Measurements from ENCODE around the gene BRCC3. TPM values are rescaled to one million over a fixed set of nuclear protein-coding genes. Genes with fewer than 3 reads are reported as not detected.

BRCC3 gene
- total RNA-seq, 1 donor from 2014 or later: 21.1 TPM

DNA sequence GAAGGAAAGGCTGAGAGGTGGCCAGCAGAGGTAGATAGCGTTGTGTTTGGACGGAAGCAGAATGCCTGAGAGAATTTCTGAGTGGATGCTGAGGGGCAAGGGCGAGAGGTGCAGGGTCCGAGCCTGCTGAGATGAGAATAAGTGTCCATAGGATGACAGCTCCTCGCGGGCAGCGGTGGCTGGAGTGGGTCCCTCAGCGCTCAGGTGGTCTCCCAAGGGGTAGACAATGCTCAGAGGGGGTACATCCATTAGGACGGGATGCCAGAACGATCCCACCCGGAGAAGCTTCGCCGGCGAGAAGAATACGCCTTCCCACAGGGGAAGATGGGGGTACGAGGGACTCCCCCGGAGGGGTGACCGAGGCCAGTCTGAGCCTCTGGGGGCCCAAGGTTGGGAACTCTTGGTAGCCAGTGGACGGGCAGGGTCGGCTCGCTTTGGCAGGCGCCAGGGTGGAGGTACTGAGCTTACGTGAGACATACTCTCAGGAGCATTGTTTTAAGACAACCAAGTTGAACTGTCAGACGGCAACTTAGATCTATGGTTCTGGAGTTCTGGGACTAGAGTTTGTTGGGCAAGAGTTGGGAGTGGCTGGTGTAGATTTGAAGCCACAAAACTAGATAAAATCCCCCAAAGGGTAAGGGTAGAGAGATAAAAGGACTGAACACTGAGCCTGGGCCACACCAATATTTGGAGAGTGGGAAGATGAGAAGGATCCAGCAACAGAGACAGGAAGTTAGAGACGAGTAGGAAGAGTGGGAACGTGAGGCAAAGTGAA lies 15.8 kb downstream of the BRCC3 start:
- no peaks in the 10 kb centered on the region for H3K4me1 Mint-ChIP-seq
- H3K4me3 Mint-ChIP-seq: no peak overlapping the region
- no peaks in the 10 kb centered on the region for H3K27me3 Mint-ChIP-seq
- TF ChIP-seq, protein P1, sequence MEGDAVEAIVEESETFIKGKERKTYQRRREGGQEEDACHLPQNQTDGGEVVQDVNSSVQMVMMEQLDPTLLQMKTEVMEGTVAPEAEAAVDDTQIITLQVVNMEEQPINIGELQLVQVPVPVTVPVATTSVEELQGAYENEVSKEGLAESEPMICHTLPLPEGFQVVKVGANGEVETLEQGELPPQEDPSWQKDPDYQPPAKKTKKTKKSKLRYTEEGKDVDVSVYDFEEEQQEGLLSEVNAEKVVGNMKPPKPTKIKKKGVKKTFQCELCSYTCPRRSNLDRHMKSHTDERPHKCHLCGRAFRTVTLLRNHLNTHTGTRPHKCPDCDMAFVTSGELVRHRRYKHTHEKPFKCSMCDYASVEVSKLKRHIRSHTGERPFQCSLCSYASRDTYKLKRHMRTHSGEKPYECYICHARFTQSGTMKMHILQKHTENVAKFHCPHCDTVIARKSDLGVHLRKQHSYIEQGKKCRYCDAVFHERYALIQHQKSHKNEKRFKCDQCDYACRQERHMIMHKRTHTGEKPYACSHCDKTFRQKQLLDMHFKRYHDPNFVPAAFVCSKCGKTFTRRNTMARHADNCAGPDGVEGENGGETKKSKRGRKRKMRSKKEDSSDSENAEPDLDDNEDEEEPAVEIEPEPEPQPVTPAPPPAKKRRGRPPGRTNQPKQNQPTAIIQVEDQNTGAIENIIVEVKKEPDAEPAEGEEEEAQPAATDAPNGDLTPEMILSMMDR (IDR thresholded peaks at IDR 0.05): no peak
- H3K36me3 Mint-ChIP-seq (ENCODE audit: low read depth): peaks cover 27% of the 10 kb centered on the region
- ChIA-PET POLR2A (no interaction called here), CTCF (interaction anchor here (0.7 to 1.9 kb wide), 2 partner anchors 169 to 245 kb away, joined by 3 to 9 read pairs; no protein-coding TSS in a partner anchor)
- ATAC-seq (ENCODE audit: low read depth): no peak
- no peak overlapping the region for H3K27ac Mint-ChIP-seq
- intact Hi-C loops (cut with micrococcal nuclease): loop anchor here (1.0 kb wide), 2 partner anchors 106 to 169 kb away; no protein-coding TSS in a partner anchor
- DNase-seq: no peak
- H3K9me3 Mint-ChIP-seq: no peaks in the 10 kb centered on the region

DNA sequence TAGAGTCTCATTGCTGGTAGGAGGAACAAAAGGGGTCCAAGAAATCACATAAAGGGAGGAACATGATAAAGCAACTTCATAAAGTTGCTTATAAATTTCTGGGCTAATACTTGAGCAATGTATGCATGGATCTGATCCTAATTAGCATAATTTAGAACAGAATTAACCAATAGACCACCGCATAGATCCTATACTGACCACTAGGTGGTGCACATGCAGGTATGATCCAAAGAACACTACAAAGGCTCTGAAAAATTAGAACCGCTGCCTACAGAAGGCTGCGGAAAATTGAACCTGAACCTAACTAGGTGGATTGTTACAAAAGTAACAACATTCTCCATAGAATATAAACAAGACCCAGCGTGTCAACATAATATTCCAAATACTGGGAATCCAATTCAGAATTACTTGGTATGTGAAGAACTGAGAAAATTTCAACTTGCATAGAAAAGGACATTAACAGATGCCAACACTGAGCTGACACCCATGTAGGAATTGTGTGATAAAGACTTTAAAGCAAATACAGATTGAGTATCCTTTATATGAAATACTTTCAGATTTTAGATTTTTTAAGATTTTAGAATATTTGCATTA lies 23.3 kb downstream of the BRCC3 start:
- H3K27ac Mint-ChIP-seq: no peak overlapping the region
- intact Hi-C loops (cut with micrococcal nuclease): loop anchor here (2.0 to 5.0 kb wide), 2 partner anchors 123 to 556 kb away; partner anchors contain the start of gene VBP1
- TF ChIP-seq, protein P1 (IDR thresholded peaks at IDR 0.05): no peak
- ATAC-seq (ENCODE audit: low read depth) (peak; percentile 56), DNase-seq (no peak)
- no peaks in the 10 kb centered on the region for H3K4me1 Mint-ChIP-seq
- peaks cover 38% of the 10 kb centered on the region for H3K36me3 Mint-ChIP-seq (ENCODE audit: low read depth)
- ChIA-PET CTCF (interaction anchor here (0.8 to 1.9 kb wide), 3 partner anchors 9 to 177 kb away, joined by 3 to 8 read pairs (median 4); partner anchors contain the start of gene VBP1), POLR2A (no interaction called here)
- H3K27me3 Mint-ChIP-seq: no peaks in the 10 kb centered on the region
- H3K9me3 Mint-ChIP-seq: no peaks in the 10 kb centered on the region
- H3K4me3 Mint-ChIP-seq: no peak overlapping the region

DNA sequence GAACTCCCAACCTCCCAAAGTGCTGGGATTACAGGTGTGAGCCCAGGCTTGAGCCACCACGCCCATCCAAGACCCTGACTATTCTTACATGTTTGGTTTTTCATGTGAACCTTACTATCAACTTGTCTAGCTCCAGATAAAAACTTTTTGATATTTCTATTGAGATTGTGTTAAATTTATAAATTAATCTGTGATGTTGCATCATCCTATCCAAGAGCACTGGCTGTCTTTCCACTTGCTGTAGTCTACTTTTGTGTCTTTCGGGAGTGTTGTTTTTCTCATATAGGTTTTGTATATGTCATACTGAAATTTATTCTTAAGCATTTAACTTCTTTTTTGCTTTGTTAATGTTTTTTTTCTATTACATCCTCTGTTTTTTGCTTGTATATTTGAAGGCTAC lies 34.6 kb downstream of the BRCC3 start:
- no peak for ATAC-seq (ENCODE audit: low read depth)
- H3K36me3 Mint-ChIP-seq (ENCODE audit: low read depth): peaks cover 34% of the 10 kb centered on the region
- peaks cover 3% of the 10 kb centered on the region for H3K4me1 Mint-ChIP-seq
- intact Hi-C loops (cut with micrococcal nuclease): no loop called here
- H3K27ac Mint-ChIP-seq: no peak overlapping the region
- ChIA-PET CTCF (no interaction called here), POLR2A (no interaction called here)
- TF ChIP-seq, protein P1 (IDR thresholded peaks at IDR 0.05): no peak
- H3K9me3 Mint-ChIP-seq: no peaks in the 10 kb centered on the region
- no peaks in the 10 kb centered on the region for H3K27me3 Mint-ChIP-seq
- no peak overlapping the region for H3K4me3 Mint-ChIP-seq
- no peak for DNase-seq

DNA sequence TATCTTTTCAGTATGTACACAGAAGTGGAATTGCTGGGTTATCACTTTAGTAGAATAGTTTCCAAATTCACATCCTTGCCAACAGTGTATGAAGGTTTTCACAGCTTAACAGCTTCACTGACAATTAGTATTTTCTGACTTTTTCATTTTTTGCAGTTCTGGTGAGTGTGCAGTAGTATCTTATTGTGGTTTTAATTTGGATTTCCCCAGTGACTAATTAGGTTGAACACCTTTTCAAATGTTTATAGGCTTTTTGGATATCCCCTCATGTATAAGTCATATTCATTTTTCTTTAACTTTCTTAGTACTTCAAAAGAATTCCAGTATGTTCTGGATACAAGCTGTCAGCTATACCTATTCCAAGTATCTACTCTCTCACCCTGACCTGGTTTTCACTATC lies 37.1 kb downstream of the BRCC3 start:
- CTCF ChIA-PET: no interaction called here
- H3K36me3 Mint-ChIP-seq (ENCODE audit: low read depth): peaks cover 32% of the 10 kb centered on the region
- TF ChIP-seq, protein P1 (IDR thresholded peaks at IDR 0.05): no peak
- POLR2A ChIA-PET: no interaction called here
- H3K27ac Mint-ChIP-seq: no peak overlapping the region
- DNase-seq (no peak), ATAC-seq (ENCODE audit: low read depth) (no peak)
- H3K9me3 Mint-ChIP-seq: no peaks in the 10 kb centered on the region
- no peaks in the 10 kb centered on the region for H3K27me3 Mint-ChIP-seq
- no peak overlapping the region for H3K4me3 Mint-ChIP-seq
- H3K4me1 Mint-ChIP-seq: peaks cover 3% of the 10 kb centered on the region
- intact Hi-C loops (cut with micrococcal nuclease): no loop called here

DNA sequence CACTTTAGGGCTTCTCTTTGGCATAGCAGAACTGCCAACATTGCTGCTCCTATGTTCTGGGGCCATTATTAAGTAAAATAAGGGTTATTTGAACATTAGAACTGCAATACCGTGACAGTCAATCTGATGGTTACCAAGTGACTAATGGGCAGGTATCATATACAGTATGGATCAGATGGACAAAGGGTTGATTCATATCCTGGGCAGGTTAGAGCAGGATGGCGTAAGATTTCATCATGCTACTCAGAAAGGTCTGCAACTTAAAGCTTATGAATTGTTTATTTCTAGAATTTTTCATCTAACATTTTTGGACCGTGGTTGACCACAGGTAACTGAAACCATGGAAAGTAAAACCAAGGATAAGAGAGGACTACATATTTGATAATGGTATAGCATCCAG lies 40.9 kb downstream of the BRCC3 start:
- no peak overlapping the region for H3K27ac Mint-ChIP-seq
- ATAC-seq (ENCODE audit: low read depth) (no peak), DNase-seq (no peak)
- TF ChIP-seq, protein P1 (IDR thresholded peaks at IDR 0.05): no peak
- ChIA-PET CTCF (no interaction called here), POLR2A (no interaction called here)
- H3K36me3 Mint-ChIP-seq (ENCODE audit: low read depth): peaks cover 31% of the 10 kb centered on the region
- no peaks in the 10 kb centered on the region for H3K27me3 Mint-ChIP-seq
- H3K4me1 Mint-ChIP-seq: peaks cover 16% of the 10 kb centered on the region
- no peak overlapping the region for H3K4me3 Mint-ChIP-seq
- intact Hi-C loops (cut with micrococcal nuclease): no loop called here
- H3K9me3 Mint-ChIP-seq: no peaks in the 10 kb centered on the region
